HL-60 (cell line): ENCODE results near the gene SMO.

Source experiments
- DNase-seq, 2 experiments: peaks; one replicate each; pipeline ENCODE4 v3.0.0-alpha.2; 2010 to 2020; ENCODE audit warnings: low read depth in 1 of 2, low spot score in 1 of 2
- H3K27ac ChIP-seq: fragments of 250-450 bp; sonication (Bioruptor Pico); replicated peaks from 2 replicates; pipeline ENCODE4 v1.5.1; 2020; ENCODE audit warnings: mild to moderate bottlenecking, moderate library complexity
- H3K27me3 ChIP-seq: fragments of 250-450 bp; sonication (Bioruptor Pico); 2 replicates; pipeline ENCODE4 v1.5.1; 2021; ENCODE audit warnings: mild to moderate bottlenecking, moderate library complexity; ENCODE audit not compliant: insufficient read depth, poor library complexity, severe bottlenecking
- H3K4me3 ChIP-seq: replicated peaks from 2 replicates; pipeline ENCODE4 v1.5.1; 2011; ENCODE audit warnings: mild to moderate bottlenecking, control low read depth, low read length; ENCODE audit not compliant: insufficient read depth
- CTCF ChIP-seq: IDR thresholded peaks from one replicate; pipeline ENCODE4 v1.5.1; 2011; ENCODE audit warnings: low read length, control low read depth, inconsistent platforms; ENCODE audit not compliant: insufficient read depth
- GABPA ChIP-seq: IDR thresholded peaks from 2 replicates; pipeline ENCODE4 v1.6.1; 2012; ENCODE audit warnings: low read depth
- POLR2AphosphoS5 ChIP-seq: IDR thresholded peaks from 2 replicates; pipeline ENCODE4 v1.6.1; 2012; ENCODE audit warnings: low read depth
- SPI1 ChIP-seq: IDR thresholded peaks from 2 replicates; pipeline ENCODE4 v1.6.1; 2012; ENCODE audit warnings: low read depth, mild to moderate bottlenecking, borderline replicate concordance
- TF ChIP-seq, protein P1 (sequence below): IDR thresholded peaks from 2 replicates; pipeline ENCODE4 v1.6.1; 2012; ENCODE audit warnings: low read depth; ENCODE audit not compliant: insufficient replicate concordance

SMO gene

GRCh38 chr7:129210989-129211312, 22.5 kb downstream of the SMO start:
- H3K4me3 ChIP-seq = no peak overlapping the region
- no peak overlapping the region for H3K27ac ChIP-seq
- no peak for TF ChIP-seq GABPA
- TF ChIP-seq CTCF = no peak
- TF ChIP-seq, protein P1, sequence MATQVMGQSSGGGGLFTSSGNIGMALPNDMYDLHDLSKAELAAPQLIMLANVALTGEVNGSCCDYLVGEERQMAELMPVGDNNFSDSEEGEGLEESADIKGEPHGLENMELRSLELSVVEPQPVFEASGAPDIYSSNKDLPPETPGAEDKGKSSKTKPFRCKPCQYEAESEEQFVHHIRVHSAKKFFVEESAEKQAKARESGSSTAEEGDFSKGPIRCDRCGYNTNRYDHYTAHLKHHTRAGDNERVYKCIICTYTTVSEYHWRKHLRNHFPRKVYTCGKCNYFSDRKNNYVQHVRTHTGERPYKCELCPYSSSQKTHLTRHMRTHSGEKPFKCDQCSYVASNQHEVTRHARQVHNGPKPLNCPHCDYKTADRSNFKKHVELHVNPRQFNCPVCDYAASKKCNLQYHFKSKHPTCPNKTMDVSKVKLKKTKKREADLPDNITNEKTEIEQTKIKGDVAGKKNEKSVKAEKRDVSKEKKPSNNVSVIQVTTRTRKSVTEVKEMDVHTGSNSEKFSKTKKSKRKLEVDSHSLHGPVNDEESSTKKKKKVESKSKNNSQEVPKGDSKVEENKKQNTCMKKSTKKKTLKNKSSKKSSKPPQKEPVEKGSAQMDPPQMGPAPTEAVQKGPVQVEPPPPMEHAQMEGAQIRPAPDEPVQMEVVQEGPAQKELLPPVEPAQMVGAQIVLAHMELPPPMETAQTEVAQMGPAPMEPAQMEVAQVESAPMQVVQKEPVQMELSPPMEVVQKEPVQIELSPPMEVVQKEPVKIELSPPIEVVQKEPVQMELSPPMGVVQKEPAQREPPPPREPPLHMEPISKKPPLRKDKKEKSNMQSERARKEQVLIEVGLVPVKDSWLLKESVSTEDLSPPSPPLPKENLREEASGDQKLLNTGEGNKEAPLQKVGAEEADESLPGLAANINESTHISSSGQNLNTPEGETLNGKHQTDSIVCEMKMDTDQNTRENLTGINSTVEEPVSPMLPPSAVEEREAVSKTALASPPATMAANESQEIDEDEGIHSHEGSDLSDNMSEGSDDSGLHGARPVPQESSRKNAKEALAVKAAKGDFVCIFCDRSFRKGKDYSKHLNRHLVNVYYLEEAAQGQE = no peak
- no peak for DNase-seq
- H3K27me3 ChIP-seq = peaks cover 3% of the 10 kb centered on the region

GRCh38 chr7:129212126-129212525, 23.7 kb downstream of the SMO start:
- no peak for DNase-seq
- Histone ChIP-seq H3K27me3 (peaks cover 3% of the 10 kb centered on the region), H3K4me3 (no peak overlapping the region), H3K27ac (no peak overlapping the region)
- TF ChIP-seq CTCF (no peak), GABPA (no peak), POLR2AphosphoS5 (no peak), SPI1 (no peak)
- TF ChIP-seq, protein P1 = no peak

GRCh38 chr7:129212596-129212995, 24.2 kb downstream of the SMO start:
- H3K4me3 ChIP-seq = no peak overlapping the region
- no peak overlapping the region for H3K27ac ChIP-seq
- no peak for DNase-seq
- H3K27me3 ChIP-seq = peaks cover 3% of the 10 kb centered on the region
- TF ChIP-seq POLR2AphosphoS5 = no peak
- TF ChIP-seq, protein P1 = no peak
- no peak for TF ChIP-seq SPI1
- TF ChIP-seq GABPA = no peak
- no peak for TF ChIP-seq CTCF
